ENCODE data around the gene PDS5B. TPM values are rescaled to one million over a fixed set of nuclear protein-coding genes. Genes with fewer than 3 reads are reported as not detected.

The PDS5B gene
- total RNA-seq, 1 experiment from 2014 or later, result 95.5 TPM

- intact Hi-C loops (cut with micrococcal nuclease; ENCODE audit: unreplicated experiment), result no loop called here
- no peak for DNase-seq (ENCODE audit: low spot score)
- TF ChIP-seq, protein P1, sequence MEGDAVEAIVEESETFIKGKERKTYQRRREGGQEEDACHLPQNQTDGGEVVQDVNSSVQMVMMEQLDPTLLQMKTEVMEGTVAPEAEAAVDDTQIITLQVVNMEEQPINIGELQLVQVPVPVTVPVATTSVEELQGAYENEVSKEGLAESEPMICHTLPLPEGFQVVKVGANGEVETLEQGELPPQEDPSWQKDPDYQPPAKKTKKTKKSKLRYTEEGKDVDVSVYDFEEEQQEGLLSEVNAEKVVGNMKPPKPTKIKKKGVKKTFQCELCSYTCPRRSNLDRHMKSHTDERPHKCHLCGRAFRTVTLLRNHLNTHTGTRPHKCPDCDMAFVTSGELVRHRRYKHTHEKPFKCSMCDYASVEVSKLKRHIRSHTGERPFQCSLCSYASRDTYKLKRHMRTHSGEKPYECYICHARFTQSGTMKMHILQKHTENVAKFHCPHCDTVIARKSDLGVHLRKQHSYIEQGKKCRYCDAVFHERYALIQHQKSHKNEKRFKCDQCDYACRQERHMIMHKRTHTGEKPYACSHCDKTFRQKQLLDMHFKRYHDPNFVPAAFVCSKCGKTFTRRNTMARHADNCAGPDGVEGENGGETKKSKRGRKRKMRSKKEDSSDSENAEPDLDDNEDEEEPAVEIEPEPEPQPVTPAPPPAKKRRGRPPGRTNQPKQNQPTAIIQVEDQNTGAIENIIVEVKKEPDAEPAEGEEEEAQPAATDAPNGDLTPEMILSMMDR (conservative IDR thresholded peaks at IDR 0.05; ENCODE audit: low read depth, low read length), result no peak
- no peak for TF ChIP-seq EZH2 (IDR thresholded peaks at IDR 0.05; ENCODE audit: borderline replicate concordance, low read depth, low read length, poor library complexity, severe bottlenecking)
- Histone ChIP-seq H3K36me3 (ENCODE audit: insufficient read depth, low read length, poor library complexity, severe bottlenecking) (peaks cover 12% of the 10 kb centered on the region), H3K9me3 (ENCODE audit: low read depth, low read length, poor library complexity, severe bottlenecking) (peaks cover 45% of the 10 kb centered on the region), H3K4me1 (ENCODE audit: insufficient read depth, low read length, poor library complexity, severe bottlenecking) (no peaks in the 10 kb centered on the region), H3K27ac (ENCODE audit: low read depth, low read length, poor library complexity, severe bottlenecking) (no peak overlapping the region), H3K27me3 (replicated peaks; ENCODE audit: insufficient read depth, low read depth, low read length, poor library complexity) (no peaks in the 10 kb centered on the region), H3K4me3 (ENCODE audit: low read depth, low read length, poor library complexity, severe bottlenecking) (no peak overlapping the region)
- BruUV-seq (replicated peaks), result no TSS peak
- ChIA-PET CTCF (no interaction called here), POLR2A (ENCODE audit: low non-redundant PET) (no interaction called here)
Measured at GRCh38 chr13:32616883-32617511, 30.7 kb downstream of the PDS5B start.

GRCh38 chr13:32622827-32623226, 36.6 kb downstream of the PDS5B start:
- CTCF ChIA-PET, result no interaction called here
- Histone ChIP-seq H3K27ac (ENCODE audit: low read depth, low read length, poor library complexity, severe bottlenecking) (no peak overlapping the region), H3K27me3 (replicated peaks; ENCODE audit: insufficient read depth, low read depth, low read length, poor library complexity) (no peaks in the 10 kb centered on the region), H3K4me1 (ENCODE audit: insufficient read depth, low read length, poor library complexity, severe bottlenecking) (peaks cover 4% of the 10 kb centered on the region), H3K9me3 (ENCODE audit: low read depth, low read length, poor library complexity, severe bottlenecking) (peaks cover 31% of the 10 kb centered on the region), H3K36me3 (ENCODE audit: insufficient read depth, low read length, poor library complexity, severe bottlenecking) (peaks cover 8% of the 10 kb centered on the region), H3K4me3 (ENCODE audit: low read depth, low read length, poor library complexity, severe bottlenecking) (no peak overlapping the region)
- no peak for TF ChIP-seq EZH2 (IDR thresholded peaks at IDR 0.05; ENCODE audit: borderline replicate concordance, low read depth, low read length, poor library complexity, severe bottlenecking)
- TF ChIP-seq, protein P1 (conservative IDR thresholded peaks at IDR 0.05; ENCODE audit: low read depth, low read length), result no peak
- BruUV-seq (replicated peaks), result no TSS peak
- intact Hi-C loops (cut with micrococcal nuclease; ENCODE audit: unreplicated experiment), result no loop called here
- DNase-seq (ENCODE audit: low spot score), result no peak
- POLR2A ChIA-PET (ENCODE audit: low non-redundant PET), result no interaction called here

GRCh38 chr13:32624441-32624840, 38.2 kb downstream of the PDS5B start:
- intact Hi-C loops (cut with micrococcal nuclease; ENCODE audit: unreplicated experiment), result no loop called here
- Histone ChIP-seq H3K36me3 (ENCODE audit: insufficient read depth, low read length, poor library complexity, severe bottlenecking) (peaks cover under 1% of the 10 kb centered on the region), H3K4me1 (ENCODE audit: insufficient read depth, low read length, poor library complexity, severe bottlenecking) (peaks cover 4% of the 10 kb centered on the region), H3K27ac (ENCODE audit: low read depth, low read length, poor library complexity, severe bottlenecking) (no peak overlapping the region), H3K9me3 (ENCODE audit: low read depth, low read length, poor library complexity, severe bottlenecking) (peaks cover 23% of the 10 kb centered on the region), H3K4me3 (ENCODE audit: low read depth, low read length, poor library complexity, severe bottlenecking) (no peak overlapping the region), H3K27me3 (replicated peaks; ENCODE audit: insufficient read depth, low read depth, low read length, poor library complexity) (no peaks in the 10 kb centered on the region)
- no TSS peak for BruUV-seq (replicated peaks)
- no peak for DNase-seq (ENCODE audit: low spot score)
- no peak for TF ChIP-seq EZH2 (IDR thresholded peaks at IDR 0.05; ENCODE audit: borderline replicate concordance, low read depth, low read length, poor library complexity, severe bottlenecking)
- TF ChIP-seq, protein P1 (conservative IDR thresholded peaks at IDR 0.05; ENCODE audit: low read depth, low read length), result no peak
- CTCF ChIA-PET, result interaction anchor here (0.5 kb wide), 1 partner anchor 38 kb away, joined by 4 read pairs; the partner anchor contains the start of gene PDS5B
- POLR2A ChIA-PET (ENCODE audit: low non-redundant PET), result no interaction called here
